Naive thymus-derived CD8-positive, alpha-beta T cell (primary cell): ENCODE measurements around the gene KRTAP2-3. TPM values are rescaled to one million over a fixed set of nuclear protein-coding genes. Genes with fewer than 3 reads are reported as not detected.
"Not testable (repeated sequence)": the region's sequence is repeated elsewhere in the genome, so short reads cannot be mapped to it uniquely, and the experiment has no call there.

Experiments
- ATAC-seq, 2 donors: fragments of 150-1000 bp; cut with Tn5 transposase in 1 of 2; sonication (Bioruptor Pico), chemical (Tn5 transposase) in 1 of 2; 1 replicate in 1 of 2; 2 replicates in 1 of 2; pipeline ENCODE4 v1.10.0; 2021; ENCODE audit warnings: mild to moderate bottlenecking in 2 of 2, moderate library complexity in 2 of 2
- POLR2A ChIA-PET: fragments of 350-600 bp; sonication (Branson Sonifier 250); formaldehyde crosslinking; loops from one replicate; lab custom pipeline; 2021; ENCODE audit warnings: antibody characterized with exemption; lab: Charles Lee
- DNase-seq, 10 donors: peaks; one replicate each; pipeline versions ENCODE4 v3.0.0 to v3.0.0-alpha.2; 2020 to 2022
- H3K27ac Mint-ChIP-seq, 10 donors: one replicate each; pipeline ENCODE4 v1.8.0; 2020 to 2022; ENCODE audit warnings: mild to moderate bottlenecking in 10 of 10, mixed read lengths in 10 of 10, moderate library complexity in 4 of 10, inconsistent platforms in 1 of 10
- H3K27me3 Mint-ChIP-seq, 5 donors: one replicate each; pipeline ENCODE4 v1.8.0; 2021 to 2022; ENCODE audit warnings: mixed read lengths in 5 of 5
- H3K36me3 Mint-ChIP-seq, 3 donors: one replicate each; pipeline ENCODE4 v1.8.0; 2020 to 2022; ENCODE audit warnings: mixed read lengths in 3 of 3, mild to moderate bottlenecking in 2 of 3, inconsistent platforms in 1 of 3
- H3K4me1 Mint-ChIP-seq, 4 donors: one replicate each; pipeline ENCODE4 v1.8.0; 2021 to 2022; ENCODE audit warnings: mixed read lengths in 4 of 4
- H3K4me3 Mint-ChIP-seq, 10 donors: one replicate each; pipeline ENCODE4 v1.8.0; 2020 to 2022; ENCODE audit warnings: mild to moderate bottlenecking in 10 of 10, mixed read lengths in 10 of 10, moderate library complexity in 6 of 10, inconsistent platforms in 1 of 10
- H3K9me3 Mint-ChIP-seq, 9 donors: one replicate each; pipeline ENCODE4 v1.8.0; 2020 to 2022; ENCODE audit warnings: mixed read lengths in 9 of 9, mild to moderate bottlenecking in 3 of 9, inconsistent platforms in 1 of 9, moderate library complexity in 1 of 9
- polyA plus RNA-seq, 3 donors: library from polyadenylated mRNA; unstranded; fragments of 300-500 nt; fragmentation: Illumina TruSeq; gene quantifications; one replicate each; pipeline ENCODE4 v1.2.3, GENCODE V29; 2021
- total RNA-seq, 8 experiments: library from RNA in 2 of 8; stranded (reverse) in 2 of 8; gene quantifications; one replicate each; pipeline ENCODE4 v1.2.3 and lab custom pipeline; 2021 to 2026

Gene KRTAP2-3
- total and polyA plus RNA-seq, 5 experiments from 2014 or later = not detected

DNA sequence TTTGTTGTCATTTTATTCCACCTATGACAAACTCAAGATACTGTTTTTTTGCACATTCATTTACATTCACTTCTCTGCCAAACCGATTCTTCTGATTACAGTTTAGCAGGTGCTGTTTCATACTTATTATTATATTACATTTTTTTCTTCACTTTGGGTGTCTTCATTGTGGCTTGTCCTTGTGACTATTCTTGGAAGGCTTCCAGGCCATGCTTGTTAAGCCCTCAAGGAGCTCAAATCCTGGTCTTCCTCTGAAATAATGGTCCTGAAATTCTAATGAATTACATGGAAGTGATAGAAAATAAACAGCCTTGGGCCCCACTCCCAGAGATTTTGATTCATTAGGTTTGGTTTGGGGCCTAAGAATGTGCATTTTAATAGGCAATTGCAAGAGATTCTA, 4.4 kb upstream of the KRTAP2-3 start:
- DNase-seq (no peak), ATAC-seq (no peak)
- POLR2A ChIA-PET = no interaction called here
- Mint-ChIP-seq H3K9me3 (no peaks in the 10 kb centered on the region), H3K36me3 (no peaks in the 10 kb centered on the region), H3K4me3 (no peak overlapping the region), H3K27ac (no peak overlapping the region), H3K4me1 (peaks cover 0 to 5% (median 1%) of the 10 kb centered on the region in 4 donors), H3K27me3 (peaks cover 11 to 24% (median 18%) of the 10 kb centered on the region in 5 donors)

DNA sequence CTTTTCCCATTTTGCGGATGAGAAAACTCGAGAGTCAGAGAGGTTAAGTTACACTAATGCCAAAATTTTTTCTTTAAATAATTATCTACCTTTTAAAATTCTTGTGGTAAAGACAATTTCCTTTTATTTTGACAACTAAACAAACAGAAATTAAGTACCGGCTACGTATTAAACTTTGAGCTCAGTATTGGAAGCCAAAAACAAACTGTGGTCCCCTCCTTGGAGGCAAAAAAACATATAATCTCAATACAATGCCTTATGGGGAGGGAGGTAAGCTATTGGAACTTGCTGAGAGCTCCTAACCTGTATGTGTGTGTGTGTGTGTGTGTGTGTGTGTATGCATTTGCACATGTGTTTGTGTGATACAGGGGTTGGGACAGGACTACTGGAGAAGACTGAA, 3.5 kb upstream of the KRTAP2-3 start:
- Mint-ChIP-seq H3K4me3 (no peak overlapping the region), H3K36me3 (no peaks in the 10 kb centered on the region), H3K4me1 (no peaks in the 10 kb centered on the region), H3K27ac (no peak overlapping the region), H3K9me3 (no peaks in the 10 kb centered on the region), H3K27me3 (peaks cover 14 to 32% (median 21%) of the 10 kb centered on the region in 5 donors)
- POLR2A ChIA-PET = no interaction called here
- ATAC-seq (no peak), DNase-seq (no peak)

- POLR2A ChIA-PET = no interaction called here
- DNase-seq (no peak), ATAC-seq (no peak)
- peaks cover 14 to 41% (median 22%) of the 10 kb centered on the region in 5 donors for H3K27me3 Mint-ChIP-seq
- peaks cover 0 to 7% (median 0%) of the 10 kb centered on the region in 9 donors for H3K9me3 Mint-ChIP-seq
- no peak overlapping the region for H3K27ac Mint-ChIP-seq
- no peak overlapping the region for H3K4me3 Mint-ChIP-seq
- H3K36me3 Mint-ChIP-seq = peaks cover 0 to 7% (median 4%) of the 10 kb centered on the region in 3 donors
- no peaks in the 10 kb centered on the region for H3K4me1 Mint-ChIP-seq
These were observed 2.0 kb upstream of the KRTAP2-3 start for GRCh38 chr17:41061964-41062363.

DNA sequence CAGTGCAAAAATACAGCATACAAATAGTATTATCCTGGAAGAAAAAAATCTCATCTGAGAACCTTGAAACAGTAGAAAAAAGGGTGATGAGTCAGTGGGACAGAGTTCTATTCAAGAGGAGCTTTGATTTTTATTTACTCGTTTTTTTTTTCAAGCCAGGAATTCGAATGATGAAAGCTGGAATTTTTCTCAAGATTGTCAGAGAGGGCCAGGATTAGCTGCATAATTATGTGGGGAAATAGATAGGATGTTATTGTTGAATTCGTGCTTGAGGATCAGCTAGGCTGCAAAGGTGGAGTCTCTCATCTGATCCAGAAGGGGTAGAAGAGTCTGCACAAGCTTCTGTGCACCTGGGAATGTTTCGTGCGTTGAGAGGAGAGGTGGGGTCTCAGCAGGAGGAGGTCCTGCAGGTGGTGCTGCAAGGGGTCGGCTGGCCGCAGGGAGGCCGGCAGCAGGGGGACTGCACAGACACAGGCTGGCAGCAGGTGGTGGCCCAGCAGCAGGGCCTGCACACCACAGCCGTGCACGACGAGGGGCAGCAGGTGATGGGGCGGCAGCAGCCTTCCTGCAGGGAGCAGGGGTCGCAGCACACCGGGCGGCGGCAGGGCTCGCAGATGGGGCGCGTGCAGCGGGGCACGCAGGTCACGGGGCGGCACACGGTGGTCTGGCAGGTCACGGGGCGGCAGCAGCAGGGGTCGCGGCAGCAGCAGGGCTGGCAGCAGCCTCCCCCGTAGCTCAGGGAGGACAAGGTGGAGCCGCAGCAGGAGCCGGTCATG, 450 bp downstream of the KRTAP2-3 start:
- peaks cover 14 to 56% (median 30%) of the 10 kb centered on the region in 5 donors for H3K27me3 Mint-ChIP-seq
- ATAC-seq, H3K36me3 Mint-ChIP-seq, H3K4me1 Mint-ChIP-seq, H3K9me3 Mint-ChIP-seq, DNase-seq, H3K4me3 Mint-ChIP-seq, POLR2A ChIA-PET: not testable (repeated sequence)
- H3K27ac Mint-ChIP-seq = peak overlapping the region in 1 of 10 donors; percentile 6

DNA sequence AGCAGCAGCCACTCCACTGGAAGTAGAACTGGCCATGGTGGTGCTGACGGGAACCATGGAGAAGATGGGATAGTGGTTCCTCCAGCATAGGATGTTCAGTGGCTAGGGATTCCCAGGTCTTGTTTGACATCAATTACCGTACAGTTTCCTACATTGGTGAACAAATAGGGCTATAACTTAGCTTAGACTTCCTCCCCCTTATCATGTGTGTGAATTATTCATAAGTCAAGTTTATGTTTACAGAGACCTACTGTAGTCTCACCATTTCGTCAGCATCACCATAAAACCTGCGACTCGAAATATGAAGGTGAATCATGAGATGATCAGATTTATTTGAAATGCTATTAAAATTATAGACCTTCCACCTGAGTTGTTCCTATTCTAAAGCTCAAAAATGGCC, 1.2 kb downstream of the KRTAP2-3 start:
- H3K27ac Mint-ChIP-seq = no peak overlapping the region
- peaks cover 14 to 53% (median 27%) of the 10 kb centered on the region in 5 donors for H3K27me3 Mint-ChIP-seq
- H3K4me1 Mint-ChIP-seq = no peaks in the 10 kb centered on the region
- POLR2A ChIA-PET = no interaction called here
- ATAC-seq (no peak), DNase-seq (no peak)
- H3K9me3 Mint-ChIP-seq = peaks cover 0 to 7% (median 0%) of the 10 kb centered on the region in 9 donors
- peaks cover 0 to 7% (median 4%) of the 10 kb centered on the region in 3 donors for H3K36me3 Mint-ChIP-seq
- no peak overlapping the region for H3K4me3 Mint-ChIP-seq

DNA sequence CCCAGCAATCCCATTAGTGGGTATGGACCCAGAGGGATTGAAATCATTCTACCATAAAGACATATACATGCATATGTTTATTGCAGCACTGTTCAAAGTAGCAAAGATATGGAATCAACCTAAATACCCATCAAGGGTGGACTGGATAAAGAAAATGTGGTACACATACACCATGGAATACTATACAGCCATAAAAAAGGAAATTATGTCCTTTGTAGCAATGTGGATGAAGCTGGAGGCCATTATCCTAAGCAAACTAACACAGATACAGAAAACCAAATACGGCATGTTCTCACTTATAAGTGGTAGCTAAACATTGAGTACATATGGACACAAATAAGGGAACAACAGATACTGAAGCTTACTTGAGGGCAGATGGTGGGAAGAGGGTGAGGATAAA, 2.4 kb downstream of the KRTAP2-3 start:
- Mint-ChIP-seq H3K4me1 (no peaks in the 10 kb centered on the region), H3K27ac (no peak overlapping the region), H3K27me3 (peaks cover 14 to 52% (median 25%) of the 10 kb centered on the region in 5 donors), H3K4me3 (no peak overlapping the region), H3K9me3 (peaks cover 0 to 7% (median 0%) of the 10 kb centered on the region in 9 donors), H3K36me3 (peaks cover 0 to 7% (median 6%) of the 10 kb centered on the region in 3 donors)
- POLR2A ChIA-PET = no interaction called here
- ATAC-seq (no peak), DNase-seq (no peak)

GRCh38 chr17:41055130-41055529, 4.8 kb downstream of the KRTAP2-3 start, which contains the start of gene KRTAP2-2:
TSS of gene KRTAP2-2 (minus strand) at chr17:41055230. CDS start at chr17:41055211, 19 bp downstream.
- POLR2A ChIA-PET = not testable (repeated sequence)
- H3K27me3 Mint-ChIP-seq = peaks cover 10 to 37% (median 18%) of the 10 kb centered on the region in 5 donors

GRCh38 chr17:41054556-41054955, 5.4 kb downstream of the KRTAP2-3 start:
- POLR2A ChIA-PET, H3K4me1 Mint-ChIP-seq, DNase-seq, H3K9me3 Mint-ChIP-seq, H3K27ac Mint-ChIP-seq, ATAC-seq, H3K36me3 Mint-ChIP-seq, H3K4me3 Mint-ChIP-seq: not testable (repeated sequence)
- H3K27me3 Mint-ChIP-seq = peaks cover 9 to 36% (median 18%) of the 10 kb centered on the region in 5 donors

More at GRCh38 chr17:41055130-41055529, 4.8 kb downstream of the KRTAP2-3 start, which contains the start of gene KRTAP2-2:
- H3K36me3 Mint-ChIP-seq, H3K4me3 Mint-ChIP-seq, ATAC-seq, H3K27ac Mint-ChIP-seq, H3K9me3 Mint-ChIP-seq, DNase-seq, H3K4me1 Mint-ChIP-seq: not testable (repeated sequence)

DNA sequence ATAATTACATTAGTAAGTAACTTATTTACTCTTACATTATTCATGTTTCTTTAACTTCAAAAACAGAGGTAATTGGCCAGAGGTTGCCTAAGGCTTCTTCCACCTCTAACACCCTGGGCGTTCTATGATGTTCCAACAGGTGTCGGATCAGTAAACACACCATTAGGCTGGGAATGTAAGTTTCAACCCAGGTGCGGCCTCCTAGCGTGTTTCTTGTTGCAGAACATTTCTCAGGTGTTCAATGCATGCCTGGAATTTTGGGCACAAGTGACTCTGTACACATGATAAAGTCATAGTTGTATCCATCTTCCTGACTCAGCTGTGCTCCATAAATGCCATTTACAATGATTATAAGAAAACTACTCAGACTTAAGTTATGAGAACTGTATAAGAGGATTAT, 5.9 kb downstream of the KRTAP2-3 start:
- Mint-ChIP-seq H3K27ac (no peak overlapping the region), H3K4me1 (no peaks in the 10 kb centered on the region), H3K27me3 (peaks cover 6 to 31% (median 14%) of the 10 kb centered on the region in 5 donors), H3K4me3 (no peak overlapping the region), H3K9me3 (peaks cover 0 to 7% (median 0%) of the 10 kb centered on the region in 9 donors), H3K36me3 (peaks cover 0 to 7% (median 6%) of the 10 kb centered on the region in 3 donors)
- POLR2A ChIA-PET = no interaction called here
- ATAC-seq = no peak
- no peak for DNase-seq

DNA sequence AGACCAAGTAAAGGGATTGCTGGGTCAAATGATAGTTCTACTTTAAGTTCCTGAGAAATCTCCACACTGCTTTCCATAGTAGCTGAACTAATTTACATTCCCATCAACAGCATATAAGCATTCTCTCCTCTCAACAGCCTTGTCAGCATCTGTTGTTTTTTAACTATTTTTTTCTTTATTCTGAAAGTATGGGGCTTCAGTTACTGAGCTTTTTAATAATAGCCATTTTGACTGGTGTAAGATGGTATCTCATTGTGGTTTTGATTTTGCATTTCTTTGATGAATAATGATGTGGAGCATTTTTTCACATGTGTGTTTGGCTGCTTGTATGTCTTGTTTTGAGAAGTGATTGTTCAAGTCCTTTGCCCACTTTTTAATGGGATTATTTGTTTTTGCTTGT, 7.3 kb downstream of the KRTAP2-3 start:
- Mint-ChIP-seq H3K36me3 (peaks cover 0 to 6% (median 5%) of the 10 kb centered on the region in 3 donors), H3K27me3 (peaks cover 8 to 22% (median 15%) of the 10 kb centered on the region in 5 donors), H3K4me3 (no peak overlapping the region), H3K9me3 (peaks cover 0 to 5% (median 0%) of the 10 kb centered on the region in 9 donors), H3K27ac (no peak overlapping the region), H3K4me1 (no peaks in the 10 kb centered on the region)
- POLR2A ChIA-PET = no interaction called here
- no peak for DNase-seq
- ATAC-seq = no peak

DNA sequence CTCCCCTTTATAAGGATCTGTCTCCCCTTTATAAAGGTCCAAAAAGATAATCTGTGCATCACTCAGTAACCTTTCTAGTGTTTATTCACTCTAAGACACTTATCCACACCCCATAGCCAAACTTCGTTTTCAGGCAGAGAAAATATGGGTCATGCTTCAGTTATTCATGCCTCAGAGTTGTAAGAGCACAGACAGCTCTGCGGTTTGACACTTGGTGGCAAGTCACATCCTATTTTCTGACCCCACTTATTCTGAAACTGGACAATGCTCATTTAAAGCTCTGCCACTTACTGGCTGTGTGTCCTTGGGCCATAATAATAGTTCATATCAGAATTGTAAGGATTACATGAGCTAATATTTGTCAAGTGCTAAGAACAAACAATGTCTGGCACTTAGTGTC, 10.8 kb downstream of the KRTAP2-3 start:
- H3K27me3 Mint-ChIP-seq = peaks cover 5 to 24% (median 13%) of the 10 kb centered on the region in 5 donors
- ATAC-seq (no peak), DNase-seq (no peak)
- peaks cover 0 to 3% (median 2%) of the 10 kb centered on the region in 9 donors for H3K9me3 Mint-ChIP-seq
- no peak overlapping the region for H3K27ac Mint-ChIP-seq
- POLR2A ChIA-PET = no interaction called here
- no peak overlapping the region for H3K4me3 Mint-ChIP-seq
- H3K4me1 Mint-ChIP-seq = peaks cover 0 to 4% (median 2%) of the 10 kb centered on the region in 4 donors
- peaks cover 0 to 2% (median 0%) of the 10 kb centered on the region in 3 donors for H3K36me3 Mint-ChIP-seq

DNA sequence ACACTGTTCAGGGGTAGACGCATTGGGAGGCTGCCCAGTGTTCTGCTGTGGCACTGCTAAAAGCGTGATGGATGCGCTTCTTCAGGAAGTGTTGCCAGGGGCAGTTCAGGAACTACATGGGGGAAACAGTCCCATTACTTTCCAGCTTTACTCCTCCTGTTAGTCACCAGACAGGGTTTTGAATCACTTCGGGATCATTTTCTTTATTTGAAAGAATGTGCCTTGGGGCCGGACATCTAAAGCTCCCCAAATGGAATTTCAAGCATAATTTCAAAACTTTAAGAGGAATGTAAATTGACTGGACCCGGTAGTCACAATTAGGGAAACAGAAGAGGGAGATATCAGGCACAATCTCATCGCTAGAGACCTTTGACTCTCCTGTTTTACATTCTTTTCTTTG, 11.5 kb downstream of the KRTAP2-3 start:
- Mint-ChIP-seq H3K36me3 (peaks cover 0 to 3% (median 1%) of the 10 kb centered on the region in 3 donors), H3K4me3 (no peak overlapping the region), H3K27ac (no peak overlapping the region), H3K27me3 (peaks cover 5 to 24% (median 13%) of the 10 kb centered on the region in 5 donors), H3K9me3 (peaks cover under 1 to 10% (median 5%) of the 10 kb centered on the region in 9 donors), H3K4me1 (peaks cover 0 to 5% (median 2%) of the 10 kb centered on the region in 4 donors)
- DNase-seq = no peak
- POLR2A ChIA-PET = no interaction called here
- no peak for ATAC-seq
